GM12865 (cell line): Measurements from ENCODE around the gene HPRT1.

ENCODE experiments used
- DNase-seq: peaks from one replicate; pipeline ENCODE4 v3.0.0; 2010; ENCODE audit warnings: low read depth
- H3K4me3 ChIP-seq: 2 replicates; pipeline ENCODE4 v1.5.1; 2011; ENCODE audit warnings: mild to moderate bottlenecking, low read depth, low read length, control low read depth
- CTCF ChIP-seq: IDR thresholded peaks from 2 replicates; pipeline ENCODE4 v1.5.1; 2011; ENCODE audit warnings: low read length, control low read depth, low read depth, inconsistent platforms; ENCODE audit not compliant: insufficient read depth; ENCODE audit errors: missing control alignments

HPRT1 gene

GRCh38 chrX:134431894-134432293 lies 28.1 kb upstream of the HPRT1 start:
- TF ChIP-seq CTCF: no peak
- peak; percentile 18 for DNase-seq

GRCh38 chrX:134435894-134436293 lies 24.1 kb upstream of the HPRT1 start:
- TF ChIP-seq CTCF: no peak
- DNase-seq: no peak
- H3K4me3 ChIP-seq: no peak overlapping the region

More at GRCh38 chrX:134431894-134432293, 28.1 kb upstream of the HPRT1 start:
- H3K4me3 ChIP-seq: no peak overlapping the region

- TF ChIP-seq CTCF: no peak
- DNase-seq: peak; percentile 23
- H3K4me3 ChIP-seq: no peak overlapping the region
Measured at GRCh38 chrX:134443020-134443419, 16.9 kb upstream of the HPRT1 start.

- no peak for DNase-seq
- no peak for TF ChIP-seq CTCF
- H3K4me3 ChIP-seq: no peak overlapping the region
Measured at GRCh38 chrX:134443461-134443860, 16.5 kb upstream of the HPRT1 start.

GRCh38 chrX:134444681-134445080 lies 15.3 kb upstream of the HPRT1 start:
- DNase-seq: no peak
- no peak overlapping the region for H3K4me3 ChIP-seq
- TF ChIP-seq CTCF: no peak

- H3K4me3 ChIP-seq: no peak overlapping the region
- no peak for DNase-seq
- TF ChIP-seq CTCF: no peak
Measured at GRCh38 chrX:134452596-134452995, 7.4 kb upstream of the HPRT1 start.

GRCh38 chrX:134453631-134454030 lies 6.3 kb upstream of the HPRT1 start:
- H3K4me3 ChIP-seq: no peak overlapping the region
- TF ChIP-seq CTCF: no peak
- DNase-seq: no peak
